Body of pancreas (tissue), 4 donors: ENCODE data around the gene CAMK2G. TPM values are rescaled to one million over a fixed set of nuclear protein-coding genes. Genes with fewer than 3 reads are reported as not detected.

Experiments used
- ATAC-seq: fragments of 150-250 bp; one replicate; pipeline ENCODE4 v1.9.1; 2016
- DNase-seq, 4 donors: peaks; one replicate each; pipeline ENCODE4 v3.0.0-alpha.2; 2019
- H3K27ac ChIP-seq, 4 donors: fragments of 200-600 bp; sonication (generic); 1 replicate in 3 of 4; 2 replicates in 1 of 4; pipeline versions ENCODE4 v1.5.1 to v1.6.1; 2016 to 2019; ENCODE audit warnings: mild to moderate bottlenecking in 1 of 4, mixed read lengths in 1 of 4, moderate library complexity in 1 of 4
- H3K27me3 ChIP-seq, 2 donors: fragments of 200-600 bp; sonication (generic); one replicate each; pipeline ENCODE4 v1.6.0; 2016; ENCODE audit warnings: mild to moderate bottlenecking in 1 of 2
- H3K36me3 ChIP-seq, 2 donors: fragments of 200-600 bp; sonication (generic); replicated peaks in 1 of 2; 2 replicates each; pipeline ENCODE4 v1.5.1; 2016; ENCODE audit warnings: low read depth in 2 of 2; ENCODE audit not compliant: insufficient read depth in 1 of 2
- H3K4me1 ChIP-seq: fragments of 200-600 bp; sonication (generic); one replicate; pipeline ENCODE4 v1.6.0; 2016
- H3K4me3 ChIP-seq, 2 donors: fragments of 200-600 bp; sonication (generic); 1 replicate in 1 of 2; 2 replicates in 1 of 2; pipeline ENCODE4 v1.5.1; 2016 to 2019
- H3K9me3 ChIP-seq, 3 donors: fragments of 200-600 bp; sonication (generic); 1 replicate in 2 of 3; 2 replicates in 1 of 3; pipeline ENCODE4 v1.5.1; 2016
- CTCF ChIP-seq, 7 experiments: fragments of 450-650 bp in 4 of 7; fragments of 200-600 bp in 3 of 7; sonication (generic) in 3 of 7; IDR thresholded peaks; one replicate each; pipeline ENCODE4 v1.5.1; 2016 to 2019; ENCODE audit warnings: antibody characterized with exemption in 7 of 7
- POLR2A ChIP-seq, 3 donors: fragments of 450-650 bp; IDR thresholded peaks; one replicate each; pipeline ENCODE4 v1.6.1; 2016; ENCODE audit warnings: antibody characterized with exemption in 3 of 3, mild to moderate bottlenecking in 2 of 3
- WGBS, 2 donors: methylation state at CpG; one replicate each; pipeline ENCODE4 v1.1.5; 2017; 5-methylcytosine and 5-hydroxymethylcytosine counted together
- intact Hi-C: fragments of 100-400 bp; cut with DNase I; formaldehyde crosslinking; loops from one replicate; pipeline ENCODE4 v1.15.1; 2023
- total RNA-seq, 2 donors: library from RNA; depleted of rRNA; stranded (reverse); fragments of >200 nt; gene quantifications; one replicate each; pipeline ENCODE4 v1.1.0, GENCODE V29; 2016

The CAMK2G gene
- total RNA-seq, 2 donors from 2014 or later: 14.8 to 17.4 TPM

- peak within 1 kb of the TSS; percentile 81 to 87 for H3K4me3 ChIP-seq
- intact Hi-C loops: no loop called here
- H3K27me3 ChIP-seq: no peaks in the 10 kb centered on the region
- no peaks in the 10 kb centered on the region for H3K9me3 ChIP-seq
- WGBS, 2 donors: 0 to 1% methylated on average over 29 to 57 of the region's 57 CpGs
- ATAC-seq: peak; percentile 70
- TF ChIP-seq POLR2A (IDR thresholded peaks at IDR 0.05) (peak in 2 of 3 donors; percentile 67 to 69), CTCF (IDR thresholded peaks at IDR 0.05) (no peak)
- peak; percentile 88 to 93 (median 90) for DNase-seq
- peaks cover 0 to 3% of the 10 kb centered on the region in 2 donors for H3K36me3 ChIP-seq
- peaks cover 42% of the 10 kb centered on the region for H3K4me1 ChIP-seq
- peak within 1 kb of the TSS; percentile 71 to 95 (median 86) for H3K27ac ChIP-seq
Observed at GRCh38 chr10:73781879-73782748, 92.2 kb downstream of the CAMK2G start, which contains the start of gene CHCHD1. Gene CHCHD1, plus strand, starts transcription at chr10:73782048. Its CDS starts 28 bp downstream, at chr10:73782076.

GRCh38 chr10:73781548-73781878 is 92.8 kb downstream of the CAMK2G start:
- no peak for TF ChIP-seq CTCF (IDR thresholded peaks at IDR 0.05)
- TF ChIP-seq POLR2A (IDR thresholded peaks at IDR 0.05): no peak
- WGBS, 2 donors: 1 to 2% methylated on average over 14 of the region's 14 CpGs
- Histone ChIP-seq H3K27me3 (no peaks in the 10 kb centered on the region), H3K36me3 (peaks cover 0 to 3% of the 10 kb centered on the region in 2 donors), H3K9me3 (no peaks in the 10 kb centered on the region), H3K4me3 (peak overlapping the region; percentile 81 to 87), H3K4me1 (peaks cover 36% of the 10 kb centered on the region), H3K27ac (peak overlapping the region; percentile 71 to 95 (median 86))
- ATAC-seq (peak; percentile 3), DNase-seq (no peak)
- intact Hi-C loops: no loop called here

GRCh38 chr10:73780966-73781365 is 93.4 kb downstream of the CAMK2G start:
- peak overlapping the region in 2 of 4 donors; percentile 80 to 95 for H3K27ac ChIP-seq
- DNase-seq (no peak), ATAC-seq (no peak)
- 14 to 18% methylated on average over 11 of the region's 11 CpGs for WGBS, 2 donors
- peaks cover 0 to 3% of the 10 kb centered on the region in 2 donors for H3K36me3 ChIP-seq
- TF ChIP-seq CTCF (IDR thresholded peaks at IDR 0.05) (no peak), POLR2A (IDR thresholded peaks at IDR 0.05) (no peak)
- peaks cover 32% of the 10 kb centered on the region for H3K4me1 ChIP-seq
- H3K4me3 ChIP-seq: peak overlapping the region; percentile 81 to 87
- no peaks in the 10 kb centered on the region for H3K9me3 ChIP-seq
- intact Hi-C loops: no loop called here
- no peaks in the 10 kb centered on the region for H3K27me3 ChIP-seq

DNA sequence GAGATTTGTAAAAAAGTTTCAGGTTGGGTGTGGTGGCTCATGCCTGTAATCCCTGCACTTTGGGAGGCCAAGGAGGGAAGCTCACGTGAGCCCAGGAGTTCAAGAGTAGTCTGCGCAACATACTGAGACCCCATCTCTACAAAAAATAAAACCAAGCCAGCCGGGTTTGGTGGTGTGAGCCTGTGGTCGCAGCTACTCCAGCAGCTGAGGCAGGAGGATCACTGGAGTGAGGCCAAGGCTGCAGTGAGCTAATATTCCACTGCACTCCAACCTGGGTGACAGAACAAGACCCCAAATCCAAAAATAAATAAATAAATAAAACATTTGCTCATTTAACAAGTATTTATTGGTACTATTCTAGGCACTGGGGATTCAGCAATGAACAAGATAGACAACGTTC is 94.1 kb downstream of the CAMK2G start:
- TF ChIP-seq CTCF (IDR thresholded peaks at IDR 0.05): no peak
- TF ChIP-seq POLR2A (IDR thresholded peaks at IDR 0.05): no peak
- ATAC-seq: no peak
- no peak overlapping the region for H3K4me3 ChIP-seq
- DNase-seq: no peak
- 74 to 76% methylated on average over 5 of the region's 5 CpGs for WGBS, 2 donors
- peaks cover 34% of the 10 kb centered on the region for H3K4me1 ChIP-seq
- no peaks in the 10 kb centered on the region for H3K27me3 ChIP-seq
- H3K27ac ChIP-seq: no peak overlapping the region
- intact Hi-C loops: no loop called here
- no peaks in the 10 kb centered on the region for H3K9me3 ChIP-seq
- H3K36me3 ChIP-seq: peaks cover 0 to 3% of the 10 kb centered on the region in 2 donors
